ENCODE results near the gene CFAP119.

Gene CFAP119

DNA sequence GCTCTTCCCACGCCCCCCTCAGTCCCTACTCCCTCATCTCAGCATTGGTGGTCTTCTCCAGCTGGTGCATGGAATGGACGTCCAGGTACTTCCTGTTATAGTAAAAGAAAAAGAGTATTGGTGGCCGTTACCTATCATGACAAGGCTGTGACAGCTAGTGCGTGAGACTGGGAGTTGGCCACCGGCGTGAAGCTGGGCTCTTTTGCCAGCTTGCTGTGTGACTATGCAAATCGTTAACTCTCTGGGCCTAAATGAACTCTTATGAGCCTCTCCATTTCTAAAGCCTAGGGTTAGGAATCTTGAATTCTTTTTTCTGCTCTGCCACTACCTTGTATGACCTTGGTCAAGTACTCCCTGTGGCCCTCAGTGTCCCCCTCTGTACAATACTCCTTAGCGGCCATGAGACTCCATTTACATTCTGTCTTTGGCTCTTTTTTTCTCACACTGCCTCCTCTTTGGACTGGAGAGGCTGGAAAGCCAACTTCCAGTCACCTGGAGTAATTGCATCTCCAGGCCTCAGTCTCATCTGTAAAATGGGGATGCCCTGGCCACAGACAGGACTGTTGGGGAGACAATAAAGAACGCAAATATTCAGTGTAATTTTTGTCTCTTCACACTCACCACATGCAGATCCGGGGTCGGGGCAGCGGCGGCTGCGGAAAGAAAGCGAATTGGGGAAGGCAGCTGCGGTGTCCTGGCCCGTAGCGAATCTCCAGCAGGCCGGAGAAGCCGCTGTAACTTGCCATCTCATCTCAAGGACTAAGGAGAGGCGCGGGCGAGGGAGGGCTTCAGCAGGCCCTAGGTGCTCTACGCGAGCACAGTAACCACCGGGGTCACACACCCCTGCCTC, 1.1 kb downstream of the CFAP119 start:
- DNase-seq, result no peak

DNA sequence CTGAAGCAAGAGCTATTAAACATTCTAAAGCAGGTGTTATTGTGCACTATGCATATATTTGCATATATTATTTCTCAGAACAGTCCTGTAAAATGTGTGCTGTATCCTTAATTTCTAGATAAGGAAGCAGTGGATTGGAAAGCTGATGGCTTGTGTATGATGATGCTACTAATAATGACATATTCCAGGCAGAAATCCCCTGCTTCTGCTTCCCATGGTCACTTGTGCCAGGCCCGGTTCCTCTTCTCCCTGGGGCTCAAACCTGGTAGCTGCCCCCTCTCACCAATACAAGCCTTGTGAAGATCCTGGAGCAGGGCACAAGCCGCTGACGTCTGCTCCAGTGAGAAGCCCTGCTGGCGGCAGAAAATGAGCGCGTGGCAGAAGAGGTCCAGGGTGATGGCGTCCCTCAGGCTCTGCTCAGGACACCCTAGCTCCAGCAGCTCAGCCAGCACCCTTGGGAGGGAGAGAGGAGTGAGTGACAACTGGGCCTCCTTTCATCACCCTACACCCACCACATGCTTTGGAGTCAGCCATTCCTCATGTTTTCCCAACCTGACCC, 1.8 kb downstream of the CFAP119 start:
- no peak for DNase-seq

DNA sequence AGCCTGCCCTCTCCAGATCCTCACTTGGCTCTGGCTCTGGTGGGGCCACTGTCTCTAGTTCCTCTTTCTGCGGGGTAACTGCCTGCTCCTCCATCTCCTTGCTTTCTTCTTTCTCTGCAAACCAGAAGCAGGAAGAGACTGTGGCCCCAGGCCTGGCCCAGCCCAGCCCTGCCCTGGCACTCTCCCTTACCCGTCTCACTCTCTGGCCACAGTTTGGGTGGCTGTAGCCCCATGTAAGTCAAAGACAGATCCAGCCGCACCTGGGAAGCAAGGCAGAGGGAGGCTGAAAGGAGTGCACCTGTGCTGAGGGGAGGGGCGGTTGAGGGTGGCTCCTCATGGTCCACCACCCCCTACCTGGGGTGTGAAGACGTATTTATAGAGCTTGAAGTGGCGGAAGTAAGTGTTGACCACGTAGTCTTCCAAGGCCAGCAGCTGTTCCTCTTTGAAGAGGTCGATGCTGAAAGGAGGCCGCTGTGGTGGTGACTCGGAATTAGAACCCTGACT, 2.8 kb downstream of the CFAP119 start:
- no peak for DNase-seq

DNA sequence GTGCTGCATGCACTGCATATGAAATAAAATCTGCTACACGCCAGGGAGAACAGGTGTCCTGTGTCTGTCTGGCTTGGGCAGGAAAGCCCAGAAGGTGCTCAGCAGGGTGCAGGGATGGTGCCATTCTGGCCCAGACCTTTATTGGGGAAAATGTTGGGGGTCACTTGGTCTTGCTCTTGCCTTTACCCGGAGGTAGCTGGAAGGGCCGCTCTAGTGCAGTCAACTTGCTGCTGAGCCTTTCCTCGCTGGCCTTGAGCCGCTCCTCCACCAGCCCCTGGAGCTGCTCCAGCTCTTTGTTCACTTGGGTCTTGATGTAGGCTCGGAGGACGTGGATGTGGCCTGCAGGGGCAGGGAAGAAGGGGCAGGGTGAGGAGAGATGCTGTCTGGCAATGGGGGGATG, 4.5 kb downstream of the CFAP119 start:
- DNase-seq, result no peak

DNA sequence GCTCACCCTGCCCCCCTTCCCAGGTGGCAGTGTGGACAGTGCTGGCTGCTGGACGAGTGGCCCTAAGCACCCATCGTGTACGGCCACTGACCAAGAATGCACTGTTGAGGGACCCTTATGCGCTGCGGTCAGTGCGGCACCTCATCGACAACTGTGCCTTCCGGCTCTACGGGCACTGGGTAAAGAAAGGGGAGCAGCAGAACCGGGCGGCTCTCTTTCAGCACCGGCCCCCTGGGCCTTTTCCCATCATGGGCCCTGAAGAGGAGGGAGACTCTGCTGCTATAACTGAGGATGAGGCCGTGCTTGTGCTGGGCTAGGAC, 5.1 kb downstream of the CFAP119 start:
- DNase-seq, result no peak

DNA sequence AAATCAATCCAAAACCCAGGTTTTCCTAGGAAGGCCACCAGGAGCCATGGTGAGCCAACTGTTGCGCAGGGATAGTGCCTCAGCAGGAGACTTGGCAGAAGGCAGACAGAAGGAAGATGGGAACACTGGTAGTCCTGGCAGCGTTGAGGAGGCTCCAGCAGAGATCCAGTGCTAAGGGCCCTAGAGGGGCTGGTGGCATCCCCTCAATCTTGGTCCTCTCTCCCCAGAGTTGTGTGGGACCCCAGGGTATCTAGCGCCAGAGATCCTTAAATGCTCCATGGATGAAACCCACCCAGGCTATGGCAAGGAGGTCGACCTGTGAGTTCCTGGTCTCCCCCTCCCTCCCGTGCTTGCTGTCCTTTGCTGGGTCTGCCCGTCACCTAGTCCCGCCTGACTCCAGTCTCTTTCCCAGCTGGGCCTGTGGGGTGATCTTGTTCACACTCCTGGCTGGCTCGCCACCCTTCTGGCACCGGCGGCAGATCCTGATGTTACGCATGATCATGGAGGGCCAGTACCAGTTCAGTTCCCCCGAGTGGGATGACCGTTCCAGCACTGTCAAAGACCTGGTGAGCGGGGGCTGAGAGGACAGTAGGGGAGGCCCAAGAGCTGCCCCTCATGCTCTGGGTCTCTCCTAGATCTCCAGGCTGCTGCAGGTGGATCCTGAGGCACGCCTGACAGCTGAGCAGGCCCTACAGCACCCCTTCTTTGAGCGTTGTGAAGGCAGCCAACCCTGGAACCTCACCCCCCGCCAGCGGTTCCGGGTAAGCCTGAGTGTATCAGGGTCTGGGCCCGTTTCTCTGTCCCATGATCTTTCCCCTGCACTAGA, 5.7 kb downstream of the CFAP119 start:
- no peak for DNase-seq

DNA sequence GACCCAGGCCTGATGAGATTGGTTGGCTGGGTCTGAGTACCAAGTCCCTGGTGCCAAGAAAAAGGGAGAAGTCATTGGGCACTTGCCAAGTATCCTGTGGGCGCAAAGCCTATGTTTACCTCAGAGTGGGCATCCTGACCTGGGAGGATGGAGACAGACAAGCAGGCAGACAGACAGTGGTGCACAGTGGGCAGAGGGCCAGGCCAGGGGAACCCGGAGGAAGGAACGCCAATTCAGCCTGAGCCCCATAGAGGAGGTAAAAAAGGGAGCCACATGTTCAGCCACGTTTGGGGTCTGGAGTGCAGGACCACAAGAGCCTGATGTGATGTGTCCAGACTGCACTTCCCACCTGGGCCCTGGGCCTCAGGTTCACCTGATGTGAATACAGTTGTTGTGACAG, 8.3 kb downstream of the CFAP119 start:
- DNase-seq, result no peak

DNA sequence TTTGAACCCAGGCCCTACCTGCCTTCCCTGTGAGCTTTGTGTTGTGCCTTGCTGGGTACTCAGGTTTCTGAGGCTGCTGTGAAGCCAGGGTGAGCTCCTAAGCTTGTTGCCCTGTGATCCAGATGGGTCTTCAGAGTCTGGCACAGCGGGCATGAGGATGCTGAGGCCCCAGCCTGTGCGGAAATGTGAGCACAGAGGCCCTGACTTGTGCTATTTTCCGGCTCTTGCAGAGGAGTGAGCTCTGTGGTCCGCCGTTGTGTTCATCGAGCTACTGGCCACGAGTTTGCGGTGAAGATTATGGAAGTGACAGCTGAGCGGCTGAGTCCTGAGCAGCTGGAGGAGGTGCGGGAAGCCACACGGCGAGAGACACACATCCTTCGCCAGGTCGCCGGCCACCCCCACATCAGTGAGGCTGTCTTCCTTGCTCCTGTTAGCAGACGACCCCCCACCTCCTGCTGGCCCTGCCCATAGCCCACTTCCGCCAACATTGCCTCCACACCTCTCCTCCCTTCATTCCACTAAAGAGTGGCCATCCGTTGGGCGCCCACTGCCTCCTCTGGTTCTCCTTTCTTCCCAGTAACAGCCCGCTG, 10.9 kb downstream of the CFAP119 start:
- no peak for DNase-seq

DNA sequence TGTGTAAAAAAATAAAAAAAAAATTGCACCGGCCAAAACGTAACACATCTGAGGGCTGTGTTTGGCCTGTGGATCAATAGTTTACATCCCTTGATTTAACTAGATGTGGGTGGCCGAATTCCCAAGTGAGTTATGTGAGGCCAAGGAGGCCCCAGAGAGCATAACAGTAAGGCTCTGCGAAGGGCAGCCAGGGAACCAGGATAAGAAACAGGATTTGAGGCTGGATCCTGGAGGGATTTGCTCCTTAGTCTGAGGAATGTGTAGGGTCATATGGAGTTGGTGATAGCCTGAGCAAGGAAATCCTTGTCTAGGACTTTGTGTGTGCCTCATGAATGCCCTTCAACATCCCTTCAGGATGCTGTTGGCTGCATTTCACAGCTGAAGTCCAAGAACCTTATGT, 11.7 kb downstream of the CFAP119 start:
- DNase-seq, result no peak

DNA sequence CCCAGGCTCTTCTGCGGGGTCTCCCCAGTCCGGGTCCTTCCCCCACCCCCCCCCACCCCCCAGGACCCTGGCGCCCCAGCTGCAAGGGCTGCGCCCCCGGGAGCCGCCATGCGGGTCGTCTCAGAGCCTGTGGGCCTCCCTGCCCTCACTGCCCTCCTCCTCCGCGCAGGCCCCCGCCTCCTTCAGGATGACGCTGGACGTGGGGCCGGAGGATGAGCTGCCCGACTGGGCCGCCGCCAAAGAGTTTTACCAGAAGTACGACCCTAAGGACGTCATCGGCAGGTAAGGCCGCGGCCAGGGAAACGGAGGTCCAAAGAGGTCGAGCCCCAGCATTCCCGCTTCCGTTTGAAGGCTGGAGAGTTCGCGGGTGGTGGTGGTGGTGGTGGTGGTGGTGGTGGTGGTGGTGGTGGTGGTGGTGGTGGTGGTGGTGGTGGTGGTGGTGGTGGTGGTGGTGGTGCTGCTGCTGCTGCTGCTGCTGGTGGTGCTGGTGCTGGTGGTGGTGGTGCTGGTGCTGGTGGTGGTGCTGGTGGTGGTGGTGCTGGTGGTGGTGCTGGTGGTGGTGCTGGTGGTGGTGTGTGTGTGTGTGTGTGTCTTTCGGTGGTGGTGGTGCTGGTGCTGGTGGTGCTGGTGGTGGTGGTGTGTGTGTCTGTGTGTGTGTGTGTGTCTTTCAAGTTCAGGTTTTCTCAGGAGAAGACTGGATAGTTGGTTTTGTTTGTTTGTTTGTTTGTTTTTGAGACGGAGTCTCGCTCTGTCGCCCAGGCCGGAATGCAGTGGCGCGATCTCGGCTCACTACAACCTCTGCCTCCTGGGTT, 13.0 kb downstream of the CFAP119 start:
- peak; percentile 41 for DNase-seq

DNA sequence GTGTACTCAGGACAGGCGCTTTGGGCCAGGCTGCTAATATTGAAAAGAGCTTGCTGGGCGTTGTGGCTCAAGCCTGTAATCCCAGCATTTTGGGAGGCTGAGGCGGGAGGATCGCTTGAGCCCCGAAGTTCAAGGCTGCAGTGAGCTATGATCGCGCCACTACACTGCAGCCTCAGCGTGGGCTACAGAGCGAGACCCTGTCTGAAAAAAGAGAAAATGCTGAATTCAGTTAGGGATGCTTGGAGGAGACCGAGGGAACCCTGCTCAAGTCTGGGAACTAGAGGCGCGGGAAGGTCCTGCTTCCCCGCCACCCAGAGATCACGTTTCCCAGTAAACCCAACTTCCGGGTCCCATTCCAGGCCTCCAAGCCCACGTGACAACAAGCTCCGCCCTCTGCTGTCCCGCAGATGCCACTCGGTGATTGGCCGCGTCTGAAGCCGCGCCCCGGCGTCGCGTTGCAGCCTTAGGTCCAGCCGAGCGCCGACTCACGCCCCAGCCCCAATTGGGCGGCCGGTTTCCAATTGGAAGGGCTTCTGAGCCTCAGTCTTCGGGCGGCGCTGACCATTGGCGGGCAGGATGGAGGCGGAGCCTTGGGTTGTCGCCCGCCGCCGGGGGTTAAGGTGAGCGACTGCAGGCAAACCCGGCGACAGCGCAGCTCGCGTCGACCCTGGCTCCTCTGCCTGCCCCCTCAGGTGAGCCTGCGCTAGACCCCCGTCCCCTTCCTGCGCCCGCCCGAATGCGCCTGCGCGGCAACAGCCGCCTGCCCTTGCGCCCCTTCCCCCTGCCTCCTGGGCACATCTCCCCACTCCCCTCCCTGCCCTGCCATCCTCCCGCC, 13.8 kb downstream of the CFAP119 start, which contains the start of gene PHKG2:
TSS of gene PHKG2 (plus strand) at position 627 of the 835 bp plus-strand sequence. CDS start 396 bp downstream, outside the sequence.
- DNase-seq, result peak; percentile 99

DNA sequence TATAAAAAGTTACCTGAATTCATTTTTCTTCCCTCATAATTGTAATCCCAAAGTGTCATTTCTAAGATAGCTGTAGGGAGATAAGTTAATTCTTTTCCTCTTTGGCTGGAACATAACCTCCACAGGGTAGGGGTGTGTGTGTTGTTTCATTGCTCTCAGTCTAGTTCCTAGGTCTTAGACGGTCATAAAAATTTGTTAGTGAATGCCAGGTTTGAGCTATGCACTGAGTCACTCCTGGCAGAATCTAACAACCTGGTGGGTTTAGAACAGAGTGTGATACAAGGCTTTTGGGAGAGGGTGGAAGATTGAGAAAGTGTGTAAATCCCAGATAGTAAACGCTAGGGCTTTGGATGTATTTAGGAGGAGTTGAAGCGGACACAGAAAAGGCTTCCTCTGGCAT, 14.5 kb downstream of the CFAP119 start:
- DNase-seq, result peak; percentile 2

DNA sequence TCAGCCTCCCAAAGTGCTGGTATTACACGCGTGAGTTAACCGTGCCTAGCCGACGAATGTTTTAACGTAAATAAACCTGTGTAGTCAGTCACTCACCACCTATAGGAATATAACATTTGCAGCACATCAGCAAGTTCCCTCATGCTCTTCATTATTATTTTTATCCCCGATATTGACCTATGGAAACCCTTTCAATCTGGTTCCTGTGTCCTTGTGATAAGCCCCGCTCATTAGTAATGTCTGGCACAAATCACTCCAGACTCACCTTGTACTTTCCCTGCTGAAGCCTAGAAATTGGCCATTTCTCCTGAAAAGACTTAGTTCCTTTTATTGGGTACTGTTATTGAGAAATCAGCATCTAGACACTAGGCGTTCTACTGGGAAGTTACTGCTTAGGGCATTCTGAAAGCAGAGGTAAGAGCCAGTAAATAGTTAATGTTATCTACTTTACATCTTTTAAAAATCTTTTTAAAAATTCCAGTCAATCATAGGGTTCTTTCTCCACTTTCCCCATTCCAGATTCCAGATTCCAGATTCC, 15.2 kb downstream of the CFAP119 start:
- no peak for DNase-seq

DNA sequence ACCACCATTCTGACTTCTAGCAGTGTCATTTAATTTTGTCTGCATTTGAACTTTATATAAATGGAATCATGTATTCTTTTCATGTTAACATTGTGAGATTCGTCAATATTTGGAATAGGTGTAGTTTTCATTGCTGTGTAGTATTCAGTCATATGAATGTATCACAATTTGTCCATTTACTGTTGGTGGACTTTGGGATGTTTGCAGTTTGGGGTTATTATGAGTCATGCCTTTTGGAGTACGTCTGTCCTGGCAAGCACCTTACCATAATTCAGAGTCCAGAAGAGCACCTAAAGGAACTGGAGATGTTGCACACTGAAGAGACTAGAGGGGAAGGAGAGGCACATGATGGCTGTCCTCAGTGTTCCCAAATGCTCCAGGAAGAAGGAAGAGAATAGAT, 16.8 kb downstream of the CFAP119 start:
- DNase-seq, result no peak

DNA sequence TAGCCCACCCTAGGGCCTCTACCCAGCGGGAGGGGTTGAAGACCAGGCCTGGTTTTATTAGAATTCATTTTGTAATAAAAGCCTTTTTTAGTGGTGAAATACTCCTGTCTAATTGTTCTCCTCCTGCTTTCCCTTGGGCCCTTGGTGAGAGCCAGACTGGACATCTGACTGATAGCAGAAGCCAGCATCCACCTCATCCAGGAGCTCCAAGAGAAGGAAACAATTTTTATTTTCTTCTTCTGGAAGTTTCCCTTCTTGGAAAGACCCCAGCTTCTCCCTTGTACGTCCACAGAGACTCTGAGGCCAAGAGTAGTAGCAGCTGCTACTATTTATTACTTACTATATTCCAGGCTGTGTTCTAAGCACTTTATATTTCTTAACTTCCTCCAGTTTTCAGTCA, 17.7 kb downstream of the CFAP119 start:
- no peak for DNase-seq

DNA sequence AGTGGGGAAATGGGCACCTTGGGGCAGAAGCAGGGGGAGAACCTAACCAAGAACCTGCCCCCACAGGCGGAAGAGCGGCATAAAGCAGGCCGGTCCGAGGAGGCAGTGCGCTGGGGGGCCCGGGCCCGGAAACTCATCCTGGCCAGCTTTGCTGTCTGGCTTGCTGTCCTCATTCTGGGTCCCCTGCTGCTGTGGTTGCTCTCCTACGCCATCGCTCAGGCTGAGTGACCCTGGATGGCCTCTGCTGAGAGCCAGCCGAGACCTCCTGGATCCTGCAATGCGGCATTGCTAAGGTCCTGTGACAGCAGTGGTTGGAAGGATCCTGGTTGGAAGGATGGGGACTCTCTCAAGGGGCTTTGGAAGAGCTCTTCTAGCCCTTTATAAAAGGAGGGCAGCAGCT, 18.1 kb downstream of the CFAP119 start:
- no peak for DNase-seq

DNA sequence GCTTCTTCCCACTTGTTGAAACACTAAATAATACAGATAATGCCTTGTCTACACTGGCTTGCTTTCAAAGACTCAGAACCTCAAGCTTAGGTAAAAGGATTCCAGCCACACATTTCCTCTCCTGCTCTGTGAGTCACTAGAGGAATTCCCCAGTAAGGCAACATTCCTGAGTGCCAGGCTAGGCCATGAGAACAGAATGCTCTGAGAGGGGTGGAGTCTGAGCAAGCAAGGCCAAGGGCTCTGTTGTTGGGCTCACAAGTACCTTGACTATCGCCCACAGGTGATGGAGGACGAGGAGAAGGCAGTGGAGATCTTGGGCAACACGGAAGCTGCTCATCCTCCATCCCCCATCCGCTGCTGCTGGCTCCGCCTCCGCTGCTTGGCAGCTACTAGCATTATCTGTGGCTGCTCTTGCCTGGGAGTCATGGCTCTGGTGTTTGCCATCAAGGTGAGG, 20.4 kb downstream of the CFAP119 start:
- DNase-seq, result peak; percentile 16

DNA sequence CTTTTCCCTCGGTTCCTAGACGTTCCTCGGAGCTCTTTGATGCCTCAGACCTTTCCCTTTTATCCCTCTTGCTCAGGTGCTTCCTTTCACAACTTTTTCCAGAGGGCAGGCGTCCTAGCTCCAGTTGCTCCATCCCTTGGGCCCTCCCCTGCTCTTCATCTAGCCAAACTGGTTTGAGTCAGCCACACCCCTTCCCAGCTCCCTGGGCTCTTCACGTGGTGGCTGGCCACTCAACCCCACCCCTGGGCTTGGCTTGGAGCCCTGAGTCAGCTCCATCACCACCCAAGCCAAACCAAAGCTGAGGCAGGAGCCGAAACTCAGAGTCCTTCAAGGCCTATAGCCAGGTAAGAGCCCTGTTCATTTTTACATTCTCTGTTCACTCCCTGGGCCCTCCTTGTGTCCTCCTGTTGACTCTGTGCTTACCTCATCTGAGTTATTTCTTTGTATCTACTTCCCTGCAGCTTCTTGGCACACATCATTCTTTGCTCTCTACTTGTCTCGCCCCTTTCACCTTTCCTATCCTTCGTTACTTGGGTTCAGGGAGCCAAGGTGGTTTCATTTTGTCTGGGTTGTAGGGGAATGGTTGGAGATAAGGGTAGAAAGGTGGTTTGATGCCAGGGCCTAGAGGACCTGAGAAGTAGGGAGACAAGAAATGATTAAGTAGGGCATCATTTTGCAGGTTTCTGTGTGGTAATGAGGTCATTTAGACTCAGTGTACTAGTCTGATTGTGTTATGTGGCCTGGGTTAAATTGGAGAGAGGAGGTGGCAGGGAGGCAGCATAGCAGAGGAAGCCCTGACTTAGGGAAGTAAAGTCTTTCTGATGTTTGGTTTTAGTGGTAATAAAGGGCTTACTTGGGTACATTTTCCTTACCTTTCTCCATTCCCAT, 21.3 kb downstream of the CFAP119 start:
- peak; percentile 25 for DNase-seq

DNA sequence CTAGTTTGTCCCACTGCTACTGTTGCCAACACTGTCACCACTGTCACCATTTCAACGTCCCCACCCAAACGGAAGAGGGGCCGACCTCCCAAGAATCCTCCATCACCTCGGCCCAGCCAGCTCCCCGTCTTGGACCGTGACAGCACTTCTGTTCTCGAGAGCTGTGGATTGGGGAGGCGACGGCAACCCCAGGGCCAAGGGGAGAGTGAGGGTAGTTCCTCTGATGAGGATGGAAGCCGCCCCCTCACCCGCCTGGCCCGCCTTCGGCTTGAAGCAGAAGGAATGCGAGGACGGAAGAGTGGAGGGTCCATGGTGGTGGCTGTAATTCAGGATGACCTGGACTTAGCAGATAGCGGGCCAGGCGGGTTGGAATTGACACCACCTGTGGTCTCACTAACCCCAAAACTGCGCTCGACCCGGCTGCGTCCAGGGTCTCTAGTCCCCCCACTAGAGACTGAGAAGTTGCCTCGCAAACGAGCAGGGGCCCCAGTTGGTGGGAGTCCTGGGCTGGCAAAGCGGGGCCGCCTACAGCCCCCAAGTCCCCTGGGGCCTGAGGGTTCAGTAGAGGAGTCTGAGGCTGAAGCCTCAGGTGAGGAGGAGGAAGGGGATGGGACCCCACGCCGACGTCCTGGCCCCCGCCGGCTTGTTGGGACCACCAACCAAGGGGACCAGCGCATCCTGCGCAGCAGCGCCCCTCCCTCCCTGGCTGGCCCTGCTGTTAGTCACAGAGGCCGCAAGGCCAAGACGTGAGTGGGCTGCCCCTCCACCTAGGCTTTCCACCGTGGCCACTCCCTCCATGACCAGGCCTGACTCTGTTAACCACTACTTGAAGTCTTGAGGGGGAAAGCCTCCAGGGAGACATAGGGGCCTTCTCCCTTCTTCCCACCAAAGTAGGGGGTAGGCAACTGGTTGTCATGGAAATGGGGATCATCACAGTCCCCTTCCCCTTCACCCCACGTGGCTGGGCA, 22.6 kb downstream of the CFAP119 start:
- no peak for DNase-seq
